ENCODE data around the gene SMIM43. TPM values are rescaled to one million over a fixed set of nuclear protein-coding genes. Genes with fewer than 3 reads are reported as not detected.

SMIM43 gene
- total RNA-seq, 1 experiment from 2014 or later = 0.08 TPM

GRCh38 chr4:121789960-121790829, 25.2 kb upstream of the SMIM43 start:
- no peak for DNase-seq
- no peaks in the 10 kb centered on the region for H3K27me3 ChIP-seq
- H3K36me3 ChIP-seq = no peaks in the 10 kb centered on the region
- no peaks in the 10 kb centered on the region for H3K9me3 ChIP-seq (replicated peaks)
- H3K4me3 ChIP-seq = no peak overlapping the region
- H3K27ac ChIP-seq = peak overlapping the region; percentile 27; the same call in 1 of the 2 replicates
- H3K4me1 ChIP-seq = peaks cover 26% of the 10 kb centered on the region

GRCh38 chr4:121789455-121789854, 24.5 kb upstream of the SMIM43 start:
- no peak overlapping the region; the same call in 1 of the 2 replicates for H3K27ac ChIP-seq
- no peaks in the 10 kb centered on the region for H3K27me3 ChIP-seq
- no peak for DNase-seq
- no peak overlapping the region for H3K4me3 ChIP-seq
- H3K9me3 ChIP-seq (replicated peaks) = no peaks in the 10 kb centered on the region
- H3K36me3 ChIP-seq = no peaks in the 10 kb centered on the region
- H3K4me1 ChIP-seq = peaks cover 31% of the 10 kb centered on the region

GRCh38 chr4:121788896-121789295, 23.9 kb upstream of the SMIM43 start:
- peaks cover 32% of the 10 kb centered on the region for H3K4me1 ChIP-seq
- no peaks in the 10 kb centered on the region for H3K36me3 ChIP-seq
- no peaks in the 10 kb centered on the region for H3K9me3 ChIP-seq (replicated peaks)
- DNase-seq = no peak
- H3K4me3 ChIP-seq = no peak overlapping the region
- H3K27me3 ChIP-seq = no peaks in the 10 kb centered on the region
- no peak overlapping the region for H3K27ac ChIP-seq

- Histone ChIP-seq H3K27ac (no peak overlapping the region; the same call in 1 of the 2 replicates), H3K27me3 (no peaks in the 10 kb centered on the region), H3K9me3 (replicated peaks) (no peaks in the 10 kb centered on the region), H3K4me1 (peaks cover 32% of the 10 kb centered on the region), H3K36me3 (no peaks in the 10 kb centered on the region), H3K4me3 (no peak overlapping the region)
- no peak for DNase-seq
These were observed 21.3 kb upstream of the SMIM43 start for GRCh38 chr4:121786221-121786620.

- peak; percentile 49 to 51 for DNase-seq
- Histone ChIP-seq H3K4me3 (no peak overlapping the region), H3K4me1 (peaks cover 29% of the 10 kb centered on the region), H3K36me3 (no peaks in the 10 kb centered on the region), H3K27ac (peak overlapping the region; percentile 71), H3K9me3 (replicated peaks) (no peaks in the 10 kb centered on the region), H3K27me3 (no peaks in the 10 kb centered on the region)
These were observed 20.5 kb upstream of the SMIM43 start for GRCh38 chr4:121785479-121785878.

GRCh38 chr4:121784975-121785374, 20.0 kb upstream of the SMIM43 start:
- Histone ChIP-seq H3K9me3 (replicated peaks) (no peaks in the 10 kb centered on the region), H3K27ac (peak overlapping the region; percentile 71), H3K4me1 (peaks cover 25% of the 10 kb centered on the region), H3K4me3 (no peak overlapping the region), H3K36me3 (no peaks in the 10 kb centered on the region), H3K27me3 (no peaks in the 10 kb centered on the region)
- DNase-seq = peak; percentile 51 to 58

- H3K4me1 ChIP-seq = peaks cover 27% of the 10 kb centered on the region
- peak overlapping the region; percentile 71 for H3K27ac ChIP-seq
- H3K36me3 ChIP-seq = no peaks in the 10 kb centered on the region
- H3K9me3 ChIP-seq (replicated peaks) = no peaks in the 10 kb centered on the region
- no peak overlapping the region for H3K4me3 ChIP-seq
- no peak for DNase-seq
- H3K27me3 ChIP-seq = no peaks in the 10 kb centered on the region
These were observed 19.4 kb upstream of the SMIM43 start for GRCh38 chr4:121784401-121784800.

GRCh38 chr4:121783210-121783609, 18.2 kb upstream of the SMIM43 start:
- Histone ChIP-seq H3K4me1 (peaks cover 37% of the 10 kb centered on the region), H3K9me3 (replicated peaks) (no peaks in the 10 kb centered on the region), H3K4me3 (no peak overlapping the region), H3K36me3 (no peaks in the 10 kb centered on the region), H3K27ac (no peak overlapping the region), H3K27me3 (no peaks in the 10 kb centered on the region)
- no peak for DNase-seq

- DNase-seq = peak; percentile 37 to 55
- Histone ChIP-seq H3K9me3 (replicated peaks) (no peaks in the 10 kb centered on the region), H3K27me3 (no peaks in the 10 kb centered on the region), H3K36me3 (no peaks in the 10 kb centered on the region), H3K4me1 (peaks cover 30% of the 10 kb centered on the region), H3K27ac (peak overlapping the region; percentile 52), H3K4me3 (peak overlapping the region; percentile 11)
These were observed 14.1 kb upstream of the SMIM43 start for GRCh38 chr4:121778991-121779628.

- peak; percentile 25 to 45 for DNase-seq
- H3K9me3 ChIP-seq (replicated peaks) = no peaks in the 10 kb centered on the region
- H3K36me3 ChIP-seq = no peaks in the 10 kb centered on the region
- peaks cover 30% of the 10 kb centered on the region for H3K4me1 ChIP-seq
- peak overlapping the region; percentile 10 for H3K27ac ChIP-seq
- no peaks in the 10 kb centered on the region for H3K27me3 ChIP-seq
- H3K4me3 ChIP-seq = peak overlapping the region; percentile 13
These were observed 12.7 kb upstream of the SMIM43 start for GRCh38 chr4:121777625-121778024.

- H3K36me3 ChIP-seq = no peaks in the 10 kb centered on the region
- H3K27ac ChIP-seq = no peak overlapping the region
- H3K4me1 ChIP-seq = peaks cover 30% of the 10 kb centered on the region
- H3K4me3 ChIP-seq = no peak overlapping the region
- no peaks in the 10 kb centered on the region for H3K27me3 ChIP-seq
- no peak for DNase-seq
- no peaks in the 10 kb centered on the region for H3K9me3 ChIP-seq (replicated peaks)
These were observed 11.8 kb upstream of the SMIM43 start for GRCh38 chr4:121776610-121777401.

GRCh38 chr4:121773883-121774282, 8.9 kb upstream of the SMIM43 start:
- H3K9me3 ChIP-seq (replicated peaks) = no peaks in the 10 kb centered on the region
- H3K4me1 ChIP-seq = peaks cover 20% of the 10 kb centered on the region
- DNase-seq = no peak
- H3K4me3 ChIP-seq = no peak overlapping the region
- H3K27ac ChIP-seq = no peak overlapping the region
- no peaks in the 10 kb centered on the region for H3K27me3 ChIP-seq
- no peaks in the 10 kb centered on the region for H3K36me3 ChIP-seq

- no peak overlapping the region for H3K27ac ChIP-seq
- no peak overlapping the region for H3K4me3 ChIP-seq
- DNase-seq = no peak
- H3K27me3 ChIP-seq = no peaks in the 10 kb centered on the region
- no peaks in the 10 kb centered on the region for H3K36me3 ChIP-seq
- no peaks in the 10 kb centered on the region for H3K4me1 ChIP-seq
- no peaks in the 10 kb centered on the region for H3K9me3 ChIP-seq (replicated peaks)
These were observed 6.9 kb upstream of the SMIM43 start for GRCh38 chr4:121771869-121772268.

GRCh38 chr4:121769341-121769740, 4.4 kb upstream of the SMIM43 start:
- no peaks in the 10 kb centered on the region for H3K9me3 ChIP-seq (replicated peaks)

GRCh38 chr4:121767166-121767565, 2.2 kb upstream of the SMIM43 start:
- Histone ChIP-seq H3K9me3 (replicated peaks) (no peaks in the 10 kb centered on the region), H3K4me3 (no peak overlapping the region), H3K4me1 (no peaks in the 10 kb centered on the region), H3K36me3 (no peaks in the 10 kb centered on the region), H3K27ac (no peak overlapping the region), H3K27me3 (no peaks in the 10 kb centered on the region)
- DNase-seq = no peak

More at GRCh38 chr4:121769341-121769740, 4.4 kb upstream of the SMIM43 start:
- no peak for DNase-seq
- Histone ChIP-seq H3K27me3 (no peaks in the 10 kb centered on the region), H3K4me1 (no peaks in the 10 kb centered on the region), H3K36me3 (no peaks in the 10 kb centered on the region), H3K4me3 (no peak overlapping the region), H3K27ac (no peak overlapping the region)

All from SJCRH30 (cell line).